Measurements from ENCODE around the gene NGRN.

GRCh38 chr15:90230071-90230494 is 35.4 kb upstream of the NGRN start:
- no peak for TF ChIP-seq ZNF8 (CRISPR knock-in tag; IDR thresholded peaks at IDR 0.05)
- TF ChIP-seq, protein P1, sequence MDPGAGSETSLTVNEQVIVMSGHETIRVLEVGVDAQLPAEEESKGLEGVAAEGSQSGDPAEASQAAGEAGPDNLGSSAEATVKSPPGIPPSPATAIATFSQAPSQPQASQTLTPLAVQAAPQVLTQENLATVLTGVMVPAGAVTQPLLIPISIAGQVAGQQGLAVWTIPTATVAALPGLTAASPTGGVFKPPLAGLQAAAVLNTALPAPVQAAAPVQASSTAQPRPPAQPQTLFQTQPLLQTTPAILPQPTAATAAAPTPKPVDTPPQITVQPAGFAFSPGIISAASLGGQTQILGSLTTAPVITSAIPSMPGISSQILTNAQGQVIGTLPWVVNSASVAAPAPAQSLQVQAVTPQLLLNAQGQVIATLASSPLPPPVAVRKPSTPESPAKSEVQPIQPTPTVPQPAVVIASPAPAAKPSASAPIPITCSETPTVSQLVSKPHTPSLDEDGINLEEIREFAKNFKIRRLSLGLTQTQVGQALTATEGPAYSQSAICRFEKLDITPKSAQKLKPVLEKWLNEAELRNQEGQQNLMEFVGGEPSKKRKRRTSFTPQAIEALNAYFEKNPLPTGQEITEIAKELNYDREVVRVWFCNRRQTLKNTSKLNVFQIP (CRISPR knock-in tag; IDR thresholded peaks at IDR 0.05; ENCODE audit: borderline replicate concordance, low read depth), result no peak
- TF ChIP-seq, protein P2, sequence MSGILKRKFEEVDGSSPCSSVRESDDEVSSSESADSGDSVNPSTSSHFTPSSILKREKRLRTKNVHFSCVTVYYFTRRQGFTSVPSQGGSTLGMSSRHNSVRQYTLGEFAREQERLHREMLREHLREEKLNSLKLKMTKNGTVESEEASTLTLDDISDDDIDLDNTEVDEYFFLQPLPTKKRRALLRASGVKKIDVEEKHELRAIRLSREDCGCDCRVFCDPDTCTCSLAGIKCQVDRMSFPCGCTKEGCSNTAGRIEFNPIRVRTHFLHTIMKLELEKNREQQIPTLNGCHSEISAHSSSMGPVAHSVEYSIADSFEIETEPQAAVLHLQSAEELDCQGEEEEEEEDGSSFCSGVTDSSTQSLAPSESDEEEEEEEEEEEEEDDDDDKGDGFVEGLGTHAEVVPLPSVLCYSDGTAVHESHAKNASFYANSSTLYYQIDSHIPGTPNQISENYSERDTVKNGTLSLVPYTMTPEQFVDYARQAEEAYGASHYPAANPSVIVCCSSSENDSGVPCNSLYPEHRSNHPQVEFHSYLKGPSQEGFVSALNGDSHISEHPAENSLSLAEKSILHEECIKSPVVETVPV (CRISPR knock-in tag; IDR thresholded peaks at IDR 0.05), result no peak
- no peak for TF ChIP-seq ESRRG (CRISPR knock-in tag; IDR thresholded peaks at IDR 0.05)
- no peak for TF ChIP-seq PPARA (CRISPR knock-in tag; IDR thresholded peaks at IDR 0.05; ENCODE audit: borderline replicate concordance)
- no peak for TF ChIP-seq ARNTL (CRISPR knock-in tag; IDR thresholded peaks at IDR 0.05; ENCODE audit: borderline replicate concordance, low read depth)
- TF ChIP-seq TCF4 (CRISPR knock-in tag; IDR thresholded peaks at IDR 0.05; ENCODE audit: borderline replicate concordance), result no peak
- no peak for TF ChIP-seq ZC3H10 (CRISPR knock-in tag; IDR thresholded peaks at IDR 0.05)
- TF ChIP-seq TOX (CRISPR knock-in tag; IDR thresholded peaks at IDR 0.05; ENCODE audit: borderline replicate concordance), result no peak
- TF ChIP-seq RARB (CRISPR knock-in tag; IDR thresholded peaks at IDR 0.05), result no peak
- no peak for TF ChIP-seq ZNF565 (CRISPR knock-in tag; conservative IDR thresholded peaks at IDR 0.05; ENCODE audit: low read depth)

All from SK-N-SH treated with all-trans-retinoic acid at 6 μM for 48 hours (cell line).